ENCODE data around the gene DPT.

DNA sequence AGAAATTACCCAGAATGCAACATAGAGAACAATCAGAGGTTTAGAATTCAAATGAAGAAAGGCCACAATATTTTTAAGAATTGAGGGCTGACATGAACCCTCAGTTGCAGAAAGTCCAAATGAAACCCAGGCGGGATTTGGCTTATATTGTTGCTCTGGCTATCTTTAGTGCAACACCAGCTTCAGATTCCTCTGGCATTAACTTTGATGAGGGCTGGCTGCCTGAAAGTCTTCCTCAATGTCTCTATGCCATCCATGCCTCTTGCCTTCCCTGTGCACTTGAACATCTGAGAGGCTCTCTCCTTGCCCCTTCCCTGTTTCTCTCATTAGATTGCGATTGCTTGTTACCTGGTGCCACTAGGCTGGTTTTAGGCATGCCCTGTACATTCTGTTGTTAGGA, 31.2 kb upstream of the DPT start:
- TF ChIP-seq POLR2A (IDR thresholded peaks at IDR 0.05) (no peak), POLR2AphosphoS5 (IDR thresholded peaks at IDR 0.05) (no peak)
- TF ChIP-seq, protein P1, sequence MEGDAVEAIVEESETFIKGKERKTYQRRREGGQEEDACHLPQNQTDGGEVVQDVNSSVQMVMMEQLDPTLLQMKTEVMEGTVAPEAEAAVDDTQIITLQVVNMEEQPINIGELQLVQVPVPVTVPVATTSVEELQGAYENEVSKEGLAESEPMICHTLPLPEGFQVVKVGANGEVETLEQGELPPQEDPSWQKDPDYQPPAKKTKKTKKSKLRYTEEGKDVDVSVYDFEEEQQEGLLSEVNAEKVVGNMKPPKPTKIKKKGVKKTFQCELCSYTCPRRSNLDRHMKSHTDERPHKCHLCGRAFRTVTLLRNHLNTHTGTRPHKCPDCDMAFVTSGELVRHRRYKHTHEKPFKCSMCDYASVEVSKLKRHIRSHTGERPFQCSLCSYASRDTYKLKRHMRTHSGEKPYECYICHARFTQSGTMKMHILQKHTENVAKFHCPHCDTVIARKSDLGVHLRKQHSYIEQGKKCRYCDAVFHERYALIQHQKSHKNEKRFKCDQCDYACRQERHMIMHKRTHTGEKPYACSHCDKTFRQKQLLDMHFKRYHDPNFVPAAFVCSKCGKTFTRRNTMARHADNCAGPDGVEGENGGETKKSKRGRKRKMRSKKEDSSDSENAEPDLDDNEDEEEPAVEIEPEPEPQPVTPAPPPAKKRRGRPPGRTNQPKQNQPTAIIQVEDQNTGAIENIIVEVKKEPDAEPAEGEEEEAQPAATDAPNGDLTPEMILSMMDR (IDR thresholded peaks at IDR 0.05): no peak
